GM20000 (cell line): ENCODE data around the gene SLC4A4.

ENCODE experiments used
- DNase-seq: peaks from one replicate; pipeline ENCODE4 v3.0.0; 2012; ENCODE audit warnings: low spot score
- TF ChIP-seq, protein P1 (sequence below): IDR thresholded peaks from 2 replicates; pipeline ENCODE4 v1.5.1; 2012; ENCODE audit warnings: mild to moderate bottlenecking, control low read depth; ENCODE audit errors: extremely low read depth, missing control alignments

Gene SLC4A4

GRCh38 chr4:71532407-71532806, 193.6 kb downstream of the SLC4A4 start:
- TF ChIP-seq, protein P1, sequence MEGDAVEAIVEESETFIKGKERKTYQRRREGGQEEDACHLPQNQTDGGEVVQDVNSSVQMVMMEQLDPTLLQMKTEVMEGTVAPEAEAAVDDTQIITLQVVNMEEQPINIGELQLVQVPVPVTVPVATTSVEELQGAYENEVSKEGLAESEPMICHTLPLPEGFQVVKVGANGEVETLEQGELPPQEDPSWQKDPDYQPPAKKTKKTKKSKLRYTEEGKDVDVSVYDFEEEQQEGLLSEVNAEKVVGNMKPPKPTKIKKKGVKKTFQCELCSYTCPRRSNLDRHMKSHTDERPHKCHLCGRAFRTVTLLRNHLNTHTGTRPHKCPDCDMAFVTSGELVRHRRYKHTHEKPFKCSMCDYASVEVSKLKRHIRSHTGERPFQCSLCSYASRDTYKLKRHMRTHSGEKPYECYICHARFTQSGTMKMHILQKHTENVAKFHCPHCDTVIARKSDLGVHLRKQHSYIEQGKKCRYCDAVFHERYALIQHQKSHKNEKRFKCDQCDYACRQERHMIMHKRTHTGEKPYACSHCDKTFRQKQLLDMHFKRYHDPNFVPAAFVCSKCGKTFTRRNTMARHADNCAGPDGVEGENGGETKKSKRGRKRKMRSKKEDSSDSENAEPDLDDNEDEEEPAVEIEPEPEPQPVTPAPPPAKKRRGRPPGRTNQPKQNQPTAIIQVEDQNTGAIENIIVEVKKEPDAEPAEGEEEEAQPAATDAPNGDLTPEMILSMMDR, result no peak
- DNase-seq, result no peak

DNA sequence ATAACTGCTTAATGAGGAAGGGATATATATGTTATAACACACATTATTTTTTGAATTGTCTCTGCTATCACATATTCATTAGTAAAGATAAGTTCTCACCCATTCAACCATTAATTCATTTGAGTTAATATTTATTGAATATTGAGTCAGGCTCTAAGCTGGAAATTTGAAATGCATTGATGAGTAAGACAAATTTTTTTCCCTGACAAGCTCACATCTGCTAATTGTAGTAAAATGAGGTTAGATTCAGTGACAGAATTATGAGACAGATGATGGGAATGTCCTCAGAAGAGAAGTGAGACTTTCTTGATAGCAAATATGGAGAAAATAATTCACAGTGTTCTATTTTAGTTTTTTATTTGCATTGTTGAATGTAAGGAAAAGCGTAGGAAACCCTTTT, 194.3 kb downstream of the SLC4A4 start:
- TF ChIP-seq, protein P1, result no peak
- DNase-seq, result no peak

GRCh38 chr4:71537551-71538065, 198.8 kb downstream of the SLC4A4 start:
- no peak for DNase-seq
- TF ChIP-seq, protein P1, result no peak

- DNase-seq, result no peak
- TF ChIP-seq, protein P1, result no peak
Measured at GRCh38 chr4:71538528-71538927, 199.7 kb downstream of the SLC4A4 start.

DNA sequence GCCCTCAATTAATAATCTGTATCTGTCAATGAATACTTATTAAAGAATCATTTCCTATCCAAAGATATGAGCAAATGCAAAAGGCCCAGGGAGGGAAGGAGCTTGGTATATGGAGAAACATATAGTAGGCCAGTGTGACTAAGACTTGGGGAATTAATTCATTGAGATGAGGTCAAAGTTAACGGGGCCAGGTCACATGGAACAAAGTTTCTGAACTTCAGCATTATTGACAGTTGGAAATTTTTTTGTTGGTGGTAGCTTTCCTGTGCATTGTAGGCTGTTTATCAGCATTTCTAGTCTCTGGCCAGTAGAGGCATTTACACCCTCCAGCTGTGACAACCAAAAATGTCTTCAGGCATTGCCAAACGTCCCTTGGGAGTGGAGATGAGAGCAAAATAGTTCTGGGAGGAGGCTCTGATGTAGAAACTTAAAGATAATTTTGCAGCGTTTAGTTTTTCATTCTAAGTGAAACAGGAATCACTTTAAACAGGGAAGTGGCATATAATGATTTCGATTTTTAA, 202.0 kb downstream of the SLC4A4 start:
- TF ChIP-seq, protein P1, result no peak
- DNase-seq, result no peak

DNA sequence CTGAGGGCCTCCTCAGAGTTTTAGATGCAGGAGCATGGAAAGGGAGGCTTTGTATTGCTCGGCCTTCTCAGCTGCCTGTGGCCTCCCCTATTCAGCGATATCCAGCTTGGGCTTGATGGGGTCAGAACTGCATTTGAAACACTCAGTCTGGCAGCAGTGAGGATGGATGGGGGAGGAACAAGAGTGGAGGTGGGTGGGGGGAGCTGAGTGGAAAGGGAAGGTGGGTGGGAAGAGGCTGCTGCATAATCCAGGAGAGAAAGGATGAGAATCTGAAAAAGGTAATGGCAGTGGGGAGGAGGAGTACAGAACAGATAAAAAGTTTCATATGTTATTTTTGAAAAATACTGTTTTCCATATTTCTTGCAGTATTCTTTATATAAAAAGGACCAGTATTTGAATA, 202.7 kb downstream of the SLC4A4 start:
- TF ChIP-seq, protein P1, result no peak
- no peak for DNase-seq

- DNase-seq, result no peak
- TF ChIP-seq, protein P1, result no peak
Measured at GRCh38 chr4:71545168-71545567, 206.3 kb downstream of the SLC4A4 start.
